ENCODE data around the gene LRCH1.

DNA sequence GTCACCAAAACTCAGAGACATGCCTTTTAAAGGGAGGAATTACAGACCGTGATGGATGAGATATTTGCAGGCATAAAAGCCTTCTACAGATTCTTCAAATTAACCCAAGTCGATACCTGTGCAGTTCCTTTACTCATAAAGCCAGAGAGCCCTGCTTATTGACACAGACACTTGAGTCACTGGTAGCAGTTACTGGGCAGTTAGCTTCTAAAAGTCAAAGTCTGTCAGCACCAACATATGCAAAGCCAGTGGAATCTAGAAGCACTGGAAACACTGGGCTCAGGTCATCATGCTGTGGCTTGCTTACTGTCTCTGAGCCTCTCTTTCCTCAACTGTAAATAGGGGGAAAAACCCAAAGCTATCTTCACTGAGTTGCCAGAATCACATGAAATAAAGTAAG, 25.7 kb upstream of the LRCH1 start:
- TF ChIP-seq FOXM1 (IDR thresholded peaks at IDR 0.05; ENCODE audit: borderline replicate concordance) (no peak), SP1 (IDR thresholded peaks at IDR 0.05) (no peak), FOXA1 (IDR thresholded peaks at IDR 0.05) (no peak), FOXK2 (IDR thresholded peaks at IDR 0.05) (no peak), SUZ12 (IDR thresholded peaks at IDR 0.05) (no peak), ZNF384 (IDR thresholded peaks at IDR 0.05) (no peak), TARDBP (IDR thresholded peaks at IDR 0.05) (no peak), BHLHE40 (IDR thresholded peaks at IDR 0.05; ENCODE audit: borderline replicate concordance) (no peak), ARNT (IDR thresholded peaks at IDR 0.05) (no peak), ELF4 (IDR thresholded peaks at IDR 0.05) (no peak)
- TF ChIP-seq, protein P1, sequence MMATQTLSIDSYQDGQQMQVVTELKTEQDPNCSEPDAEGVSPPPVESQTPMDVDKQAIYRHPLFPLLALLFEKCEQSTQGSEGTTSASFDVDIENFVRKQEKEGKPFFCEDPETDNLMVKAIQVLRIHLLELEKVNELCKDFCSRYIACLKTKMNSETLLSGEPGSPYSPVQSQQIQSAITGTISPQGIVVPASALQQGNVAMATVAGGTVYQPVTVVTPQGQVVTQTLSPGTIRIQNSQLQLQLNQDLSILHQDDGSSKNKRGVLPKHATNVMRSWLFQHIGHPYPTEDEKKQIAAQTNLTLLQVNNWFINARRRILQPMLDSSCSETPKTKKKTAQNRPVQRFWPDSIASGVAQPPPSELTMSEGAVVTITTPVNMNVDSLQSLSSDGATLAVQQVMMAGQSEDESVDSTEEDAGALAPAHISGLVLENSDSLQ (IDR thresholded peaks at IDR 0.05): no peak

All from HEK293T (cell line).